ENCODE data around the gene TMEM18. TPM values are rescaled to one million over a fixed set of nuclear protein-coding genes. Genes with fewer than 3 reads are reported as not detected.
A peak's percentile ranks its signal among the peaks of the same experiment; 100 is the strongest.

The TMEM18 gene
- total RNA-seq, 4 donors from 2014 or later, result 8.7 to 27.3 (median 10.2) TPM

DNA sequence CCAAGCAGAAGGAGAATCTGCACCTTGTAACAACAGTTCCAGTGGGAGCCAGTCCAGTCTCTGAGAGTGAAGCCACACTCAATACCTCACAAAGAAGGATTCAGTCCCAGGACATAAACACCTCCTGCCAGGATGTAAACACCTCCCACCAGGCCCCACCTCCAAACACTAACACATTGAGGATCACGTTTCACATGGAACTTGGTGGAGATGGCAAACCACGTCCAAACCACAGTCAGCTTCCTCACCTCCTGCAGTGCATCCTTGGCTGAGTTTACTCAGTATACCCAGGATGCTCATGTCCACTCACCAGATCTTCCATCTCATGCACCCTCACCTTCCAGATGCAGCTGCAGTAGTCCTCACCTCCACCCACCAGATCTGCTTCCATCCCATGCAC is 37.8 kb upstream of the TMEM18 start:
- no peak for DNase-seq (ENCODE audit: extremely low spot score)
- H3K27ac ChIP-seq (replicated peaks in 1 of 4), result no peak overlapping the region
- H3K36me3 ChIP-seq, result no peaks in the 10 kb centered on the region
- peaks cover 0 to 6% (median 0%) of the 10 kb centered on the region in 4 donors for H3K4me1 ChIP-seq
- 64% methylated on average over 2 of the region's 2 CpGs for WGBS
- peaks cover 0 to 30% (median 0%) of the 10 kb centered on the region in 4 donors for H3K27me3 ChIP-seq
- intact Hi-C loops (cut with DNase I), result loop anchor here (5.0 kb wide), 1 partner anchor 832 kb away; no protein-coding TSS in a partner anchor
- no peaks in the 10 kb centered on the region for H3K9me3 ChIP-seq
- no peak for TF ChIP-seq POLR2A (IDR thresholded peaks at IDR 0.05; ENCODE audit: low read depth)
- no peak for TF ChIP-seq EP300 (IDR thresholded peaks at IDR 0.05)
- no peak for TF ChIP-seq POLR2AphosphoS5 (IDR thresholded peaks at IDR 0.05)
- TF ChIP-seq, protein P1, sequence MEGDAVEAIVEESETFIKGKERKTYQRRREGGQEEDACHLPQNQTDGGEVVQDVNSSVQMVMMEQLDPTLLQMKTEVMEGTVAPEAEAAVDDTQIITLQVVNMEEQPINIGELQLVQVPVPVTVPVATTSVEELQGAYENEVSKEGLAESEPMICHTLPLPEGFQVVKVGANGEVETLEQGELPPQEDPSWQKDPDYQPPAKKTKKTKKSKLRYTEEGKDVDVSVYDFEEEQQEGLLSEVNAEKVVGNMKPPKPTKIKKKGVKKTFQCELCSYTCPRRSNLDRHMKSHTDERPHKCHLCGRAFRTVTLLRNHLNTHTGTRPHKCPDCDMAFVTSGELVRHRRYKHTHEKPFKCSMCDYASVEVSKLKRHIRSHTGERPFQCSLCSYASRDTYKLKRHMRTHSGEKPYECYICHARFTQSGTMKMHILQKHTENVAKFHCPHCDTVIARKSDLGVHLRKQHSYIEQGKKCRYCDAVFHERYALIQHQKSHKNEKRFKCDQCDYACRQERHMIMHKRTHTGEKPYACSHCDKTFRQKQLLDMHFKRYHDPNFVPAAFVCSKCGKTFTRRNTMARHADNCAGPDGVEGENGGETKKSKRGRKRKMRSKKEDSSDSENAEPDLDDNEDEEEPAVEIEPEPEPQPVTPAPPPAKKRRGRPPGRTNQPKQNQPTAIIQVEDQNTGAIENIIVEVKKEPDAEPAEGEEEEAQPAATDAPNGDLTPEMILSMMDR (IDR thresholded peaks at IDR 0.05), result no peak
- H3K4me3 ChIP-seq, result no peak overlapping the region

DNA sequence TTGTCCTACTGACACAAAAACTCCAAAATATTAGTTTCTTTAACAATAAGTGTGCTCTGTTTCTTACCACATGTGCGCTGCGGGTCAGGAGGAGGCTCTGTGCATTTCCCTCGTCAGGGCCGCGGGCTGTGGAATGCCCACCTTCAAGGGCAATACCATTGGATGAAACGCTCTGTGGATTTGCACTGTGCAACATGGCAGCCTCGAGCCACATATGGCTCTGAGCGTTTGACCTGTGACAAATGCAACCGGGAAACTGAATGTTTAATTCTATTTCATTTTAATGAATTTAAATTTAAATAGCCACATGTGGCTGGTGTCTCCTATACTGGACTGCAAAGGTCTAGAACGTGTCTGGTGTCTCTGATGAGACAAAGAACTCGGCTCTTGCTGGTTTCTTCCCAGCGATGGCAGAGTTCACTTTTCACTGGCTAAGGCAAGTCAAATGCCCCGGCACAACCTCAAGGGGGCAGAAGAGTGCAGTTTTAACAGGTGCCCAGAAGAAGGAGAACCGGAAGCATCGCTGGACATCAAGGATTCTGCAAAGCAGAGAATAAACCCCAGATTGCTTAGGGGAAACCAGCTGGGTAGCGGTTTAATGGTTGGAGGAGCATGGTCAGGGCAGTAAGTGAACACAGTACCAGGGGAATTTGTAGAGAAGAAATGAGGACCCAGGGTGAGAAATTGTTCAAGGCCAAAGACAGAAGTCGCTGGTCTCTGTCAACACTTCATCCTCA is 37.0 kb upstream of the TMEM18 start:
- Histone ChIP-seq H3K27me3 (peaks cover 0 to 25% (median 0%) of the 10 kb centered on the region in 4 donors), H3K9me3 (no peaks in the 10 kb centered on the region), H3K4me1 (peaks cover 0 to 6% (median 0%) of the 10 kb centered on the region in 4 donors), H3K27ac (replicated peaks in 1 of 4) (no peak overlapping the region), H3K4me3 (no peak overlapping the region), H3K36me3 (no peaks in the 10 kb centered on the region)
- intact Hi-C loops (cut with DNase I), result no loop called here
- 47% methylated on average over 17 of the region's 17 CpGs for WGBS
- no peak for DNase-seq (ENCODE audit: extremely low spot score)
- TF ChIP-seq POLR2A (IDR thresholded peaks at IDR 0.05; ENCODE audit: low read depth), result no peak
- TF ChIP-seq, protein P1 (IDR thresholded peaks at IDR 0.05), result peak; percentile 73 to 80 (median 73)
- TF ChIP-seq POLR2AphosphoS5 (IDR thresholded peaks at IDR 0.05), result no peak
- no peak for TF ChIP-seq EP300 (IDR thresholded peaks at IDR 0.05)

DNA sequence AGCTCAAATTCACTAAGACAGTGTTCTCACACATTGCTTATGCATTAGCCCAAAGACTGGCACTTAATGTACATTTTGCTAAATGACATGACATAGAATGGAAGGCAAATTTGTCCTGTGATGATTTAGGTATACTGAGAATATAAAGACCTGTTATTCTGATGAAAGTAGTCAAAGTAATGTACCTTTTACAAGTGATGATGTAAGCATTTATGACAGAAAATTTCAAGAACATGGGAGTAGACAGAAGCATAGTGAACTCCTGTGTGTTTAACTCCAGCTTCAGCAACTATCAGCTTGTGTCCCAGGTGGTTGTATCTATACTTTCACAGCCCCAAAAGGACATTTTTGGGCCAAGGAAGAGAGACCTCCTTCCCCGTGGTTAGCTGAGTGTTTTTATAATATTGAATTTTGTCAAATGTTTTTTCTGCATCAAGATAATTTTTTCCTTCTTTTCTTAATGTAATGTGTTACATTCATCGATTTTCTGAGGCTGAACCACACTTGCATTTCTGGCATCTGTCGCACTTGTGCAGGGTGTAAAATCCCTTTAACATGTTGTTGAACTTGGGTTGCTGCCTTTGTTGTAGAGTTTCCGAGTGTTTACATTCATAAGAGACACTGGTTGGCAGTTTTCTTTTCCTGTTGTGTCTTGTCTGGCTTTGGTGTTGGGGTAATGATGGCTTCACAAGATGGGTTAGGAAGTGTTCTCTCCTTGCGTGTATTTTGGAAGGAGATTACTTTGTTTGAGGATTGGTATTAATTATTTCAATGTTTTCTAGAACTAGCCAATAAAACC is 33.9 kb upstream of the TMEM18 start:
- 74% methylated on average over 5 of the region's 5 CpGs for WGBS
- TF ChIP-seq EP300 (IDR thresholded peaks at IDR 0.05) (no peak), POLR2AphosphoS5 (IDR thresholded peaks at IDR 0.05) (no peak)
- TF ChIP-seq, protein P1 (IDR thresholded peaks at IDR 0.05), result no peak
- intact Hi-C loops (cut with DNase I), result no loop called here
- peak; percentile 10 for DNase-seq (ENCODE audit: extremely low spot score)
- Histone ChIP-seq H3K36me3 (no peaks in the 10 kb centered on the region), H3K4me3 (no peak overlapping the region), H3K27me3 (peaks cover 0 to 15% (median 0%) of the 10 kb centered on the region in 4 donors), H3K9me3 (no peaks in the 10 kb centered on the region), H3K27ac (replicated peaks in 1 of 4) (no peak overlapping the region), H3K4me1 (peaks cover 0 to 6% (median 0%) of the 10 kb centered on the region in 4 donors)

DNA sequence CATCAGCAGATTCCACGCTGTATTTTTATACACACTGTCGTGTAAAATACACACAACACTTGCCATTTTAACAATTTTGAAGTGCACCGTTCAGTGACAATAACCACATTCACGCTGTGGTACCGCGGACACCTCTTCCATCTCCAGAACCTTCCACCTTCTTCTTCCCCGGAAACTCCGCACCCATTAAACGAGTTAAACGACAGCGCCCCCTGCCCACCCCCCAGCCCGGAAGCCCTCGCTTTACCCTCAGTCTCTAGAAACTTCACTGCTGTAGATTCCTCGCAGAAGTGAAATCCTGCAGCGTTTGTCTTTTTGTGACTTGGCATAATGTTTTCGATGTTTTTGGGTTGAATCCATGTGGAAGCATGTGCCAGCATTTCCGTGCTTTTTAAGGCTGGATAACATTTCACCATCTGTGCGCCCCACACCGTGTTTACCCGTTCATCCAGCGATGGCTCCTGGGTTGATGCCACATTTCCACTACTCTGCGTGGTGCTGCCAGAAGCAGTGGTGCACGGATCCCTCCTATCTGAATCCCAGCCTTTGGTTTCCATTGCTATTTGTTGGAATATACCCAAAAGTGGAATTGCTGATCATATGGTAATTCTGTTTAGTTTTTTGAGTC is 32.0 kb upstream of the TMEM18 start:
- DNase-seq (ENCODE audit: extremely low spot score), result peak; percentile 45
- no peak for TF ChIP-seq EP300 (IDR thresholded peaks at IDR 0.05)
- TF ChIP-seq, protein P1 (IDR thresholded peaks at IDR 0.05), result no peak
- no peak for TF ChIP-seq POLR2AphosphoS5 (IDR thresholded peaks at IDR 0.05)
- no peak for TF ChIP-seq POLR2A (IDR thresholded peaks at IDR 0.05; ENCODE audit: low read depth)
- Histone ChIP-seq H3K4me3 (no peak overlapping the region), H3K27ac (replicated peaks in 1 of 4) (no peak overlapping the region), H3K4me1 (peaks cover 0 to 2% (median 0%) of the 10 kb centered on the region in 4 donors), H3K36me3 (no peaks in the 10 kb centered on the region), H3K27me3 (peaks cover 0 to 15% (median 0%) of the 10 kb centered on the region in 4 donors), H3K9me3 (no peaks in the 10 kb centered on the region)
- 74% methylated on average over 23 of the region's 23 CpGs for WGBS
- intact Hi-C loops (cut with DNase I), result no loop called here

Measured in esophagus muscularis mucosa (tissue), 4 donors.